ENCODE results near the gene SH3PXD2A. TPM values are rescaled to one million over a fixed set of nuclear protein-coding genes. Genes with fewer than 3 reads are reported as not detected.
A peak's percentile ranks its signal among the peaks of the same experiment; 100 is the strongest.
"Not testable (repeated sequence)": the region's sequence is repeated elsewhere in the genome, so short reads cannot be mapped to it uniquely, and the experiment has no call there.

Gene SH3PXD2A
- total RNA-seq, 1 donor: 29.0 TPM

DNA sequence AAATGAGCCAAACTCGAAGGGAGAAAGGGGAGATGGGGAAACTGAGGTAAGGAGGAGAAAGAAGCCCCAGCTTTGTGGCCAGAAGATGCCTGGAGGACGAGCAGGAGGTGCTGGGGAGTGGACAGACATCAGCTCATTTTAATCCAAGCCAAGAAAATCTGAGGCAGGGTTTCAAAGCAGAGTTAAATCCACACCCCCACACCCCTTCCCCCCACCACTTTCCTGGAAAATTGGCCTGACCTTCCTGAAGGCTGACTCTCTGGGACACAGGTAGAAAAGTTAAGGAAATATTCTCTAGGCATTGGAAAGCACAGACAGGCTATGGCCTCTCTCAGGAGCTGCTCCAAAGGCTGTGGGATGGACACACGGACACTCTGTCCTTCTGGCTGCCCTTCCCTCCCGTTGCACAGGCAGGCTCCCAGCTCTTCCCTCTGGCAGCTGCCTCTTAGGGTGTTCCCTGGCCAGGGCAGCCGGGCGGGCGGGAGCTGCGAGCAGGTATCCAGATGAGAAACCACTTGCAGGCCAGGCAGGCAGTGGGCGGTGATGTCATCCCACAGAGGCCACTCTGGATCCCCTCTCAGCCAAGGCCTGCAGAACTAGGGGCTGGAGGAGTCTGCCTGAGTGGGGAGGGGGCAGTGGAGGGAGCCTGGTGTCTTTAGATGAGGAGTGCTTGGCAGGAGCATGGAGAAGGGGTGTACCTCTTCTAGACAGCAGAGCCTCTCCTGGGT lies 190.1 kb downstream of the SH3PXD2A start:
- Histone ChIP-seq H3K79me2 (ENCODE audit: insufficient read depth, low read length) (peaks cover 53% of the 10 kb centered on the region), H3K27me3 (ENCODE audit: insufficient read depth, low read length) (no peaks in the 10 kb centered on the region), H3K27ac (ENCODE audit: low read depth, low read length) (no peak overlapping the region), H3K9me3 (ENCODE audit: low read depth, low read length) (no peaks in the 10 kb centered on the region), H4K20me1 (ENCODE audit: insufficient read depth, low read length) (peaks cover 6% of the 10 kb centered on the region), H3K36me3 (ENCODE audit: insufficient read depth, low read length) (peaks cover 10% of the 10 kb centered on the region), H3K4me2 (ENCODE audit: insufficient read depth, low read length) (no peak overlapping the region), H3K4me1 (ENCODE audit: insufficient read depth, low read length) (peaks cover 38% of the 10 kb centered on the region), H3K4me3 (ENCODE audit: insufficient read depth, low read length) (no peak overlapping the region), H2AFZ (ENCODE audit: low read length) (no peak overlapping the region)
- TF ChIP-seq, protein P1, sequence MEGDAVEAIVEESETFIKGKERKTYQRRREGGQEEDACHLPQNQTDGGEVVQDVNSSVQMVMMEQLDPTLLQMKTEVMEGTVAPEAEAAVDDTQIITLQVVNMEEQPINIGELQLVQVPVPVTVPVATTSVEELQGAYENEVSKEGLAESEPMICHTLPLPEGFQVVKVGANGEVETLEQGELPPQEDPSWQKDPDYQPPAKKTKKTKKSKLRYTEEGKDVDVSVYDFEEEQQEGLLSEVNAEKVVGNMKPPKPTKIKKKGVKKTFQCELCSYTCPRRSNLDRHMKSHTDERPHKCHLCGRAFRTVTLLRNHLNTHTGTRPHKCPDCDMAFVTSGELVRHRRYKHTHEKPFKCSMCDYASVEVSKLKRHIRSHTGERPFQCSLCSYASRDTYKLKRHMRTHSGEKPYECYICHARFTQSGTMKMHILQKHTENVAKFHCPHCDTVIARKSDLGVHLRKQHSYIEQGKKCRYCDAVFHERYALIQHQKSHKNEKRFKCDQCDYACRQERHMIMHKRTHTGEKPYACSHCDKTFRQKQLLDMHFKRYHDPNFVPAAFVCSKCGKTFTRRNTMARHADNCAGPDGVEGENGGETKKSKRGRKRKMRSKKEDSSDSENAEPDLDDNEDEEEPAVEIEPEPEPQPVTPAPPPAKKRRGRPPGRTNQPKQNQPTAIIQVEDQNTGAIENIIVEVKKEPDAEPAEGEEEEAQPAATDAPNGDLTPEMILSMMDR (IDR thresholded peaks at IDR 0.05; ENCODE audit: extremely low read depth, low read depth, low read length): no peak
- peak; percentile 87 for DNase-seq (ENCODE audit: insufficient read length, low spot score, missing footprints)

- peaks cover 44% of the 10 kb centered on the region for H3K4me1 ChIP-seq (ENCODE audit: insufficient read depth, low read length)
- TF ChIP-seq, protein P1 (IDR thresholded peaks at IDR 0.05; ENCODE audit: extremely low read depth, low read depth, low read length): no peak
These were observed 191.6 kb downstream of the SH3PXD2A start for GRCh38 chr10:103663802-103664201.

DNA sequence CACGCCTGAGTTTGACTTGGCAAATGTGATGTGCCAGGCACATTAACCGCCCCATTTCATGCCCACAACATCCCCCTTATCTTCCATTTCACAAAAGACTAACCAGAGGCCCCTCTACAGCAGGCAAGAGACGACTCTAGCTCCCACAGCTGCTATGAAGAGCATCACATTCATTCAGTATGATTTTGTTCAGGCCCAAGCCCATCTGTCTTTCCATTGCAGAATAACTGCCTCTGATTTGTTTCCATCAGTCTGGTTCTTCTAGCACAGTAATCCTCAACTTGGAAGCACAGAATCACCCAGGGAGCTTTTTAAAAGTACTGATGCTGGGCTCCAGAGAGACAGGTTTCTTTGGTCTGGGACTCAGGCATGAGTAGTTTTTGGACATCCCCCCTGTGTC lies 192.1 kb downstream of the SH3PXD2A start:
- Histone ChIP-seq H3K9me3 (ENCODE audit: low read depth, low read length) (no peaks in the 10 kb centered on the region), H3K27me3 (ENCODE audit: insufficient read depth, low read length) (no peaks in the 10 kb centered on the region), H3K4me2 (ENCODE audit: insufficient read depth, low read length) (no peak overlapping the region), H3K27ac (ENCODE audit: low read depth, low read length) (peak overlapping the region; percentile 53), H3K4me3 (ENCODE audit: insufficient read depth, low read length) (no peak overlapping the region), H3K4me1 (ENCODE audit: insufficient read depth, low read length) (peaks cover 39% of the 10 kb centered on the region), H2AFZ (ENCODE audit: low read length) (no peak overlapping the region), H4K20me1 (ENCODE audit: insufficient read depth, low read length) (peaks cover 18% of the 10 kb centered on the region), H3K79me2 (ENCODE audit: insufficient read depth, low read length) (peaks cover 73% of the 10 kb centered on the region), H3K36me3 (ENCODE audit: insufficient read depth, low read length) (peaks cover 19% of the 10 kb centered on the region)
- DNase-seq (ENCODE audit: insufficient read length, low spot score, missing footprints): no peak
- TF ChIP-seq, protein P1 (IDR thresholded peaks at IDR 0.05; ENCODE audit: extremely low read depth, low read depth, low read length): no peak

More at GRCh38 chr10:103663802-103664201, 191.6 kb downstream of the SH3PXD2A start:
- Histone ChIP-seq H3K27ac (ENCODE audit: low read depth, low read length) (peak overlapping the region; percentile 53), H3K36me3 (ENCODE audit: insufficient read depth, low read length) (peaks cover 15% of the 10 kb centered on the region), H3K4me3 (ENCODE audit: insufficient read depth, low read length) (no peak overlapping the region), H3K9me3 (ENCODE audit: low read depth, low read length) (no peaks in the 10 kb centered on the region), H3K79me2 (ENCODE audit: insufficient read depth, low read length) (peaks cover 68% of the 10 kb centered on the region), H3K4me2 (ENCODE audit: insufficient read depth, low read length) (peak overlapping the region; percentile 2), H4K20me1 (ENCODE audit: insufficient read depth, low read length) (peaks cover 18% of the 10 kb centered on the region), H2AFZ (ENCODE audit: low read length) (no peak overlapping the region), H3K27me3 (ENCODE audit: insufficient read depth, low read length) (no peaks in the 10 kb centered on the region)
- no peak for DNase-seq (ENCODE audit: insufficient read length, low spot score, missing footprints)

DNA sequence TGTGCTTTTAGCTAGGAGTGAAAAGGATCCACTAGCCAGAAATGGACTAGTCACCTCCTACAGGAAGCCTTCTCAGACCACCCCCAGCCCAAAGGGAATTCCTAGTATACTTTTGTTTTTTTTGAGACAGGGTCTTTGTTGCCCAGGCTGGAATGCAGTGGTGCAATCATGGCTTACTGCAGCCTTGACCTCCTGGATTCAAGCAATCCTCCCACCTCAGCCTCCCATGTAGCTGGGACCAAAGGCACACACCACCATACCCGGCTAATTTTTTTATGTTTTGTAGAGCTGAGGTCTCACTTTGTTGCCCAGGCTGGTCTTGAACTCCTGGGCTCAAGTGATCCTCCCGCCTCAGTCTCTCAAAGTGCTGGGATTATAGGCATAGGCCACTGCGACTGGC lies 192.7 kb downstream of the SH3PXD2A start:
- Histone ChIP-seq H3K4me1 (ENCODE audit: insufficient read depth, low read length) (peaks cover 33% of the 10 kb centered on the region), H4K20me1 (ENCODE audit: insufficient read depth, low read length) (peaks cover 18% of the 10 kb centered on the region), H3K36me3 (ENCODE audit: insufficient read depth, low read length) (peaks cover 24% of the 10 kb centered on the region), H3K79me2 (ENCODE audit: insufficient read depth, low read length) (peaks cover 73% of the 10 kb centered on the region), H3K27ac (ENCODE audit: low read depth, low read length) (peak overlapping the region; percentile 53)
- H3K27me3 ChIP-seq (ENCODE audit: insufficient read depth, low read length); H3K4me3 ChIP-seq (ENCODE audit: insufficient read depth, low read length); H3K4me2 ChIP-seq (ENCODE audit: insufficient read depth, low read length); H3K9me3 ChIP-seq (ENCODE audit: low read depth, low read length); H2AFZ ChIP-seq (ENCODE audit: low read length); DNase-seq (ENCODE audit: insufficient read length, low spot score, missing footprints): not testable (repeated sequence)
